Gastrocnemius medialis (tissue), 4 donors: ENCODE results near the gene FRS2.

Experiments
- POLR2A ChIP-seq, 2 donors: fragments of 450-650 bp; IDR thresholded peaks; one replicate each; pipeline ENCODE4 v1.6.1; 2017; ENCODE audit warnings: antibody characterized with exemption in 2 of 2, mild to moderate bottlenecking in 2 of 2, moderate library complexity in 2 of 2
- TF ChIP-seq, protein P1 (sequence below), 5 experiments: fragments of 450-650 bp in 3 of 5; fragments of 200-600 bp in 2 of 5; sonication (generic) in 2 of 5; IDR thresholded peaks in 4 of 5; conservative IDR thresholded peaks in 1 of 5; 1 replicate in 4 of 5; 2 replicates in 1 of 5; pipeline ENCODE4 v1.5.1; 2016 to 2019; ENCODE audit warnings: antibody characterized with exemption in 5 of 5, mild to moderate bottlenecking in 3 of 5, moderate library complexity in 3 of 5

DNA sequence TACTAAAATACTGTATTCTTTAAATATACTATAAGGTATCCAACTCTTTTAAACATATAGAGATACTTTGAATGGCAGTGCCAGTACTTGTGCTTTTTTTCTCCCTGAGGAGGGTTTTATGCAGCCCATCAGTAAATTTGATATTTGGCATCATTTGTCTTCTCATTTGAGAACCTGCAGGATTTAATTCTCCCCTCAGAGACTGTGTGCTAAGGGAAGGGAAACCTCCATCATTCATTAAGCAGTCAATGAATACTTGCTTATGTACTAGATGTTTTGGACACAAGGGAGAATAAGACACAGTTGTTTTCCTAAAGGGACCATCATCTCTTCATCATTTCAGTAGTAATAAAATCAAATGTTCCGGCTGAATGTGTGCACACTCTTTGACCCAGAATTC is 40.8 kb downstream of the FRS2 start:
- TF ChIP-seq, protein P1, sequence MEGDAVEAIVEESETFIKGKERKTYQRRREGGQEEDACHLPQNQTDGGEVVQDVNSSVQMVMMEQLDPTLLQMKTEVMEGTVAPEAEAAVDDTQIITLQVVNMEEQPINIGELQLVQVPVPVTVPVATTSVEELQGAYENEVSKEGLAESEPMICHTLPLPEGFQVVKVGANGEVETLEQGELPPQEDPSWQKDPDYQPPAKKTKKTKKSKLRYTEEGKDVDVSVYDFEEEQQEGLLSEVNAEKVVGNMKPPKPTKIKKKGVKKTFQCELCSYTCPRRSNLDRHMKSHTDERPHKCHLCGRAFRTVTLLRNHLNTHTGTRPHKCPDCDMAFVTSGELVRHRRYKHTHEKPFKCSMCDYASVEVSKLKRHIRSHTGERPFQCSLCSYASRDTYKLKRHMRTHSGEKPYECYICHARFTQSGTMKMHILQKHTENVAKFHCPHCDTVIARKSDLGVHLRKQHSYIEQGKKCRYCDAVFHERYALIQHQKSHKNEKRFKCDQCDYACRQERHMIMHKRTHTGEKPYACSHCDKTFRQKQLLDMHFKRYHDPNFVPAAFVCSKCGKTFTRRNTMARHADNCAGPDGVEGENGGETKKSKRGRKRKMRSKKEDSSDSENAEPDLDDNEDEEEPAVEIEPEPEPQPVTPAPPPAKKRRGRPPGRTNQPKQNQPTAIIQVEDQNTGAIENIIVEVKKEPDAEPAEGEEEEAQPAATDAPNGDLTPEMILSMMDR (IDR thresholded peaks at IDR 0.05 in 4 of 5, conservative IDR thresholded peaks at IDR 0.05 in 1 of 5): no peak
- TF ChIP-seq POLR2A (IDR thresholded peaks at IDR 0.05): no peak
